GM23338 (cell line): Measurements from ENCODE around the gene CAPN10. TPM values are rescaled to one million over a fixed set of nuclear protein-coding genes. Genes with fewer than 3 reads are reported as not detected.

Experiments used
- ATAC-seq: fragments of 200-7000 bp; cut with Tn5 transposase; 3 replicates; pipeline ENCODE4 v1.9.1; 2020
- DNase-seq: peaks from one replicate; pipeline ENCODE4 v3.0.0-alpha.2; 2015; ENCODE audit warnings: low spot score
- H2AFZ ChIP-seq: fragments of 200-600 bp; sonication (generic); 2 replicates; pipeline ENCODE4 v1.8.0; 2016; ENCODE audit warnings: antibody characterized with exemption, mild to moderate bottlenecking, moderate library complexity
- H3F3A ChIP-seq: fragments of 200-600 bp; sonication (generic); replicated peaks from 2 replicates; pipeline ENCODE4 v1.8.0; 2017; ENCODE audit warnings: antibody characterized with exemption, mixed run types, low read depth
- H3K27ac ChIP-seq: fragments of 200-600 bp; sonication (generic); 2 replicates; pipeline ENCODE4 v1.6.1; 2016; ENCODE audit warnings: low read depth
- H3K27me3 ChIP-seq: fragments of 200-600 bp; sonication (generic); 2 replicates; pipeline ENCODE4 v1.8.0; 2016; ENCODE audit warnings: mild to moderate bottlenecking, mixed run types, moderate library complexity; ENCODE audit not compliant: insufficient read depth
- H3K36me3 ChIP-seq: fragments of 200-600 bp; sonication (generic); 2 replicates; pipeline ENCODE4 v1.8.0; 2016; ENCODE audit warnings: mild to moderate bottlenecking; ENCODE audit not compliant: insufficient read depth
- H3K4me1 ChIP-seq: fragments of 200-600 bp; sonication (generic); 2 replicates; pipeline ENCODE4 v1.8.0; 2016; ENCODE audit warnings: mild to moderate bottlenecking, moderate library complexity; ENCODE audit not compliant: insufficient read depth
- H3K4me2 ChIP-seq: fragments of 200-600 bp; sonication (generic); 2 replicates; pipeline ENCODE4 v1.7.1; 2017; ENCODE audit warnings: mixed run types
- H3K4me3 ChIP-seq: fragments of 200-600 bp; sonication (generic); 2 replicates; pipeline ENCODE4 v1.6.1; 2016; ENCODE audit warnings: mixed run types
- H3K79me2 ChIP-seq: fragments of 200-600 bp; sonication (generic); replicated peaks from 2 replicates; pipeline ENCODE4 v1.8.0; 2017; ENCODE audit warnings: mild to moderate bottlenecking; ENCODE audit not compliant: insufficient read depth
- H3K9me2 ChIP-seq: fragments of 200-600 bp; sonication (generic); 2 replicates; pipeline ENCODE4 v1.8.0; 2017; ENCODE audit not compliant: insufficient read depth
- H4K20me1 ChIP-seq: fragments of 200-600 bp; sonication (generic); replicated peaks from 2 replicates; pipeline ENCODE4 v1.8.0; 2017; ENCODE audit warnings: mild to moderate bottlenecking; ENCODE audit not compliant: insufficient read depth
- H3K27ac Mint-ChIP-seq: 2 replicates; pipeline ENCODE4 v1.8.0; 2020; ENCODE audit warnings: inconsistent platforms, mild to moderate bottlenecking, moderate library complexity, mixed read lengths
- H3K27me3 Mint-ChIP-seq: 3 replicates; pipeline ENCODE4 v1.8.0; 2022; ENCODE audit warnings: low read depth, mild to moderate bottlenecking, moderate library complexity, mixed read lengths, inconsistent platforms; ENCODE audit not compliant: insufficient read depth, poor library complexity
- H3K36me3 Mint-ChIP-seq: 3 replicates; pipeline ENCODE4 v1.8.0; 2021; ENCODE audit warnings: low read depth, mild to moderate bottlenecking, inconsistent platforms, moderate library complexity, mixed read lengths
- H3K4me1 Mint-ChIP-seq: 3 replicates; pipeline ENCODE4 v1.8.0; 2020; ENCODE audit warnings: mild to moderate bottlenecking, inconsistent platforms, mixed read lengths
- H3K4me3 Mint-ChIP-seq: 3 replicates; pipeline ENCODE4 v1.8.0; 2021; ENCODE audit warnings: moderate library complexity, mild to moderate bottlenecking, inconsistent platforms, mixed read lengths
- H3K9me3 Mint-ChIP-seq: 3 replicates; pipeline ENCODE4 v1.8.0; 2020; ENCODE audit warnings: moderate library complexity, mild to moderate bottlenecking, inconsistent platforms, mixed read lengths
- CREB1 ChIP-seq: fragments of 250-450 bp; sonication (Bioruptor Pico); IDR thresholded peaks from 2 replicates; pipeline ENCODE4 v1.5.0; 2020; ENCODE audit warnings: low read depth, mild to moderate bottlenecking, moderate library complexity
- CTCF ChIP-seq, 2 experiments: fragments of 200-600 bp in 1 of 2; sonication (generic) in 1 of 2; conservative IDR thresholded peaks; 2 replicates each; pipeline versions ENCODE4 v1.5.1 to v1.6.1; 2016 to 2017; ENCODE audit warnings: antibody characterized with exemption in 2 of 2, low read depth in 2 of 2, mild to moderate bottlenecking in 2 of 2, moderate library complexity in 1 of 2
- EZH2 ChIP-seq: fragments of 200-600 bp; sonication (generic); IDR thresholded peaks from one replicate; pipeline ENCODE4 v1.8.0; 2017; ENCODE audit warnings: antibody characterized with exemption, mild to moderate bottlenecking, low read depth; ENCODE audit not compliant: unreplicated experiment
- EZH2phosphoT487 ChIP-seq: fragments of 200-600 bp; sonication (generic); IDR thresholded peaks from one replicate; pipeline ENCODE4 v1.8.1; 2018; ENCODE audit warnings: antibody characterized with exemption; ENCODE audit not compliant: unreplicated experiment
- JUNB ChIP-seq: IDR thresholded peaks from one replicate; pipeline ENCODE4 v1.6.1; 2016; ENCODE audit warnings: antibody characterized with exemption; ENCODE audit not compliant: unreplicated experiment
- NANOG ChIP-seq: IDR thresholded peaks from 2 replicates; pipeline ENCODE4 v1.6.1; 2016; ENCODE audit warnings: antibody characterized with exemption, borderline replicate concordance
- POLR2AphosphoS5 ChIP-seq: IDR thresholded peaks from 2 replicates; pipeline ENCODE4 v1.6.1; 2016; ENCODE audit warnings: antibody characterized with exemption, low read depth
- STAT1 ChIP-seq: IDR thresholded peaks from one replicate; pipeline ENCODE4 v1.6.1; 2016; ENCODE audit warnings: antibody characterized with exemption; ENCODE audit not compliant: unreplicated experiment
- ZNF114 ChIP-seq: fragments of 250-450 bp; sonication (Bioruptor Pico); IDR thresholded peaks from 2 replicates; pipeline ENCODE4 v1.5.0; 2020; ENCODE audit warnings: mild to moderate bottlenecking, moderate library complexity
- ZNF462 ChIP-seq: fragments of 250-450 bp; sonication (Bioruptor Pico); IDR thresholded peaks from 2 replicates; pipeline ENCODE4 v1.5.0; 2020; ENCODE audit warnings: mild to moderate bottlenecking, moderate library complexity
- polyA plus RNA-seq: library from polyadenylated mRNA; unstranded; fragments of >200 nt; fragmentation: Nextera tagmentation; extraction: Ambion mirVana; gene quantifications from 2 replicates; pipeline ENCODE4 v1.2.1, GENCODE V29; 2016
- total RNA-seq: library from RNA; depleted of rRNA; stranded (reverse); fragments of >200 nt; shearing (Covaris generic); gene quantifications from 2 replicates; pipeline ENCODE4 v1.2.3, GENCODE V29; 2014
- TF ChIP-seq, protein P1 (sequence below): IDR thresholded peaks from one replicate; pipeline ENCODE4 v1.6.1; 2018; ENCODE audit warnings: antibody characterized with exemption; ENCODE audit not compliant: unreplicated experiment

Gene CAPN10
- total and polyA plus RNA-seq, 2 experiments from 2014 or later: 30.2 to 59.8 TPM

GRCh38 chr2:240600451-240600961, 14.0 kb downstream of the CAPN10 start:
- no peaks in the 10 kb centered on the region for H3K36me3 ChIP-seq
- DNase-seq: no peak

More at GRCh38 chr2:240600451-240600961, 14.0 kb downstream of the CAPN10 start:
- no peak overlapping the region for H3K4me2 ChIP-seq
- TF ChIP-seq, protein P1, sequence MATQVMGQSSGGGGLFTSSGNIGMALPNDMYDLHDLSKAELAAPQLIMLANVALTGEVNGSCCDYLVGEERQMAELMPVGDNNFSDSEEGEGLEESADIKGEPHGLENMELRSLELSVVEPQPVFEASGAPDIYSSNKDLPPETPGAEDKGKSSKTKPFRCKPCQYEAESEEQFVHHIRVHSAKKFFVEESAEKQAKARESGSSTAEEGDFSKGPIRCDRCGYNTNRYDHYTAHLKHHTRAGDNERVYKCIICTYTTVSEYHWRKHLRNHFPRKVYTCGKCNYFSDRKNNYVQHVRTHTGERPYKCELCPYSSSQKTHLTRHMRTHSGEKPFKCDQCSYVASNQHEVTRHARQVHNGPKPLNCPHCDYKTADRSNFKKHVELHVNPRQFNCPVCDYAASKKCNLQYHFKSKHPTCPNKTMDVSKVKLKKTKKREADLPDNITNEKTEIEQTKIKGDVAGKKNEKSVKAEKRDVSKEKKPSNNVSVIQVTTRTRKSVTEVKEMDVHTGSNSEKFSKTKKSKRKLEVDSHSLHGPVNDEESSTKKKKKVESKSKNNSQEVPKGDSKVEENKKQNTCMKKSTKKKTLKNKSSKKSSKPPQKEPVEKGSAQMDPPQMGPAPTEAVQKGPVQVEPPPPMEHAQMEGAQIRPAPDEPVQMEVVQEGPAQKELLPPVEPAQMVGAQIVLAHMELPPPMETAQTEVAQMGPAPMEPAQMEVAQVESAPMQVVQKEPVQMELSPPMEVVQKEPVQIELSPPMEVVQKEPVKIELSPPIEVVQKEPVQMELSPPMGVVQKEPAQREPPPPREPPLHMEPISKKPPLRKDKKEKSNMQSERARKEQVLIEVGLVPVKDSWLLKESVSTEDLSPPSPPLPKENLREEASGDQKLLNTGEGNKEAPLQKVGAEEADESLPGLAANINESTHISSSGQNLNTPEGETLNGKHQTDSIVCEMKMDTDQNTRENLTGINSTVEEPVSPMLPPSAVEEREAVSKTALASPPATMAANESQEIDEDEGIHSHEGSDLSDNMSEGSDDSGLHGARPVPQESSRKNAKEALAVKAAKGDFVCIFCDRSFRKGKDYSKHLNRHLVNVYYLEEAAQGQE: no peak
- TF ChIP-seq CTCF (conservative IDR thresholded peaks at IDR 0.05; ENCODE audit: low read depth in 2 of 2): no peak
- no peak for TF ChIP-seq EZH2
- TF ChIP-seq CREB1 (CRISPR knock-in tag): no peak
- no peak for TF ChIP-seq STAT1
- no peak for TF ChIP-seq POLR2AphosphoS5
- no peak for TF ChIP-seq EZH2phosphoT487
- TF ChIP-seq JUNB: no peak
- no peak for TF ChIP-seq ZNF462 (CRISPR knock-in tag)
- TF ChIP-seq NANOG: no peak
- no peak for TF ChIP-seq ZNF114 (CRISPR knock-in tag)
- no peaks in the 10 kb centered on the region for H3F3A ChIP-seq
- Mint-ChIP-seq H3K27me3 (peaks cover 3% of the 10 kb centered on the region), H3K4me3 (no peak overlapping the region), H3K27ac (no peak overlapping the region), H3K36me3 (peaks cover 2% of the 10 kb centered on the region; the same call in 1 of the 3 replicates), H3K4me1 (no peaks in the 10 kb centered on the region), H3K9me3 (no peaks in the 10 kb centered on the region)
- no peak overlapping the region for H3K27ac ChIP-seq
- H3K4me3 ChIP-seq: no peak overlapping the region
- H3K27me3 ChIP-seq: no peaks in the 10 kb centered on the region
- ATAC-seq: no peak
- H3K4me1 ChIP-seq: no peaks in the 10 kb centered on the region
- no peaks in the 10 kb centered on the region for H3K79me2 ChIP-seq
- H2AFZ ChIP-seq: no peak overlapping the region
- H4K20me1 ChIP-seq: no peaks in the 10 kb centered on the region; the same call in none of the 2 replicates
- H3K9me2 ChIP-seq: no peaks in the 10 kb centered on the region
